NCI-H2196 (cell line): ENCODE measurements around the gene CXorf65.

Experiments used
- DNase-seq: peaks from one replicate; lab custom pipeline; 2025; ENCODE audit not compliant: unreplicated experiment; lab: John Stamatoyannopoulos, UW

CXorf65 gene

GRCh38 chrX:71067712-71068043 is 38.9 kb downstream of the CXorf65 start:
- DNase-seq = no peak

GRCh38 chrX:71067089-71067488 is 39.5 kb downstream of the CXorf65 start:
- no peak for DNase-seq

GRCh38 chrX:71060127-71060526 is 46.4 kb downstream of the CXorf65 start:
- no peak for DNase-seq

GRCh38 chrX:71057848-71058530 is 48.6 kb downstream of the CXorf65 start:
- no peak for DNase-seq

GRCh38 chrX:71056867-71057266 is 49.7 kb downstream of the CXorf65 start:
- no peak for DNase-seq
